ENCODE measurements around the gene PPP5C.

Gene PPP5C

GRCh38 chr19:46330319-46330918 is 16.5 kb upstream of the PPP5C start:
- DNase-seq (ENCODE audit: low read depth in 3 of 3) = no peak

DNA sequence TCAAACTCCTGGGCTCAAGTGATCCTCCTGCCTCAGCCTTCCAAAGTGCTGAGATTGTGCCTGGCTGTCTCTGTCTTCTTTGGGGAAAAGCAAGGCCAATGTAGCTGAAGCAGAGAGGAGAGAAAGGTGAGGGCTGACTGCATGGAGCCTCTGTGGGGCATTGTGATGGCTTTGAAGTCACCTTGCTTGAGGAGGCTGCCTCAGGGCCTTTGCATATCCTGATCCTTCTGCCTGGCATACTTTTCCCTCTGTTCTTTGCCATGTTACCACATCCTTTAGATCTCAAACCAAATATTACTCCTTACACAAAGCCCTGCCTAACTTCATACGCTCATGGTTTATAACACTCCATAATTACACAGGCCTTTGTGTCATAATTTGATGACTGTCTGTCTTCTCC is 9.4 kb upstream of the PPP5C start:
- DNase-seq (ENCODE audit: low read depth in 3 of 3) = no peak

DNA sequence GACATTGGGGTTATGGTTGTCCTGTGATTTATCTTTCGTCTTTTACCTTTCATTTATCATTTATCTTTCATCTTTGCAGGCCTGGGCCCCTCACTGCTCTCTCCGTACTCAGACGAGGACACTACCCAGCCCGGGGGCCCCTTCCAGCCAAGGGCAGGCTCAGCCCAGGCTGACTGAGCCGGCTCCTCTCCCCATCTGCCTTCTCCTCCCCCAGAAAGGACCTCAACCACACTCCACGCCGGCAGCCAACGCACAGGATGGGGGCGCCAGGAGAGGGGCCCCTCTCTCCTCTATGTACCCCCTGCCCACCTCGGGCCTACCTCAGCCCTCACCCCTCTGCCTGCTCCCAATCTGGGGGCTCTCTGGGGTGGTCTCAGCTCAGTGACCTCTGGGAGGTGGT is 7.4 kb upstream of the PPP5C start:
- DNase-seq (ENCODE audit: low read depth in 3 of 3) = no peak

DNA sequence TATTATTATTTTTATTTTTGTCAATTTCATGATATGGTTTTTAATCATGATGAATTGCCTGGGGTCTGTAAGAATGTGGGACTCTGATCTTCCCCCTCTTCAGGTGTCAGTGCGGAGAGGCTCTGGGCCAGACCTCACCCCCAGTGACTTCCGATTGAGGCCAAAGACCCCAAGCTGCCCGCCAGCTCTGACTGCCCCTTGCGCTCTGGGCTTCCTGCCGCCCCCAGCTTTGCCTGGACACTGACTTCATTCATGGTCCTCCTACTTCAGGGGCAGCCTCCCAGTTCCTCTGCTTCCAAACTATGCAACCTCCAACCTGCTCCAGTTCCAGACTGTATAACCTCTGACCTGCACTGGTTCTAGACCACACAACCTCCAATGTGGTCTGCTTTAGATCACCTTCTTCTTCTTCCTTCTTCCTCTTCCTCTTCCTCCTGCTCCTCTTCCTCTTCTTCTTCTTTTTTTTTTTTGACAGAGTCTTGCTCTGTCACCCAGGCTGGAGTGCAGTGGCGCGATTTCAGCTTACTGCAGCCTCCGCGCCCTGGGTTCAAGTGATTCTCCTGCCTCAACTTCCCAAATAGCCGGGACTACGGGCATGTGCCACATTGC is 6.7 kb upstream of the PPP5C start:
- DNase-seq (ENCODE audit: low read depth in 3 of 3) = no peak

DNA sequence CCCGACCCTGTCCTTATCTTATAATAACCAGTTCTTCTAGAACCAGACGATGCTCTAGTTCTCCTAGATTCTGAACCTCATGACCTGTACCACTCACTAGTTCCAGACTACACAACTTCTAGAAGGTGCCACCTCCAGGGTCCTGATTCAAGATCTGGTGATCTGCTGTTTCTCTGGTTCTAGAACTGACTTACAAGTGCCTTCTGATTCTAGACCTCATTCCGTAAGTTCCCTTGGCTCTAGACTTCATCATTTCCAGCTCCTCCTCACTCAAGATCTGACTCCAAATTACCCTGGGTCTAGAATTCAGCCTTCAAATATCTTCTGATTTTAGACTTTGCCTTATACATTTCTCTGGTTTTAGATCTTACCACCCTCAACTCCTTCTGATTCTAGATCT is 5.0 kb upstream of the PPP5C start:
- DNase-seq (ENCODE audit: low read depth in 3 of 3) = no peak

DNA sequence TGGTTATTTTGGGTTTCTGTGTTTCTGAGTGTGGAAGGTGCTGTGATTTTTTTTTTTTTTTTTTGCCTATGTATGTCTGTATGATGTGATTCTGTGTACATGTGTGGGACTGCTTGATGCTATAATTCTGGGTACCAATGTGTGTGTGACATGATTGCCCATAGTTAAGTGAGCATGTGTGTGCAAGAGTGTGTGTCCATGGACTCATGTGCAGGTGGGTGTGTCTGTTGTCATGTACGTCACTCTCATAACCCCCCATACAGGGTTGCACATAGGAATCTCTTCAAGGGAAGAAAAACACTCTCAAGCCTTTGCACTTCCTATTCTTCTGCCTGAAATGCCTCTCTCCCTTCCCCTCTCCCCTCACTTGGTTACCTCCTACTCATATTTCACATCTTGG is 2.5 kb upstream of the PPP5C start:
- DNase-seq (ENCODE audit: low read depth in 3 of 3) = no peak

DNA sequence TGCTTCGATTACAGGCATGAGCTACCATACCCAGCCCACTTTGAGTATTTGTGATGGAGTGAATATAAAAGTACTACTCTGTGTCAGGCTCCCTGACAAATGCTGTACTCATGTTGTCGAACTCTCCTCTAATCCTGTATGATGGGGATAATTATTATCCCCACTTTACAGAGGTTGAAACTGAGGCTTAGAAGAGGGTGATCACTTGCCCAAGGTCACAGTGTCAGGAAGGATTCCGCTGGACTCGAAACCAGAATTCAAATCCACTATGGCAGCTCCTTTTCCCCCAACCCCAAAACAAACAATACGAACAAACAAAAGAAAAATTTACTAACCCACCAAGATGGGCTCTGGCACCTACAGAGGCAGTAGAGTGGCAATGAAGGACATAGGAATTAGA is 1.7 kb upstream of the PPP5C start:
- no peak for DNase-seq (ENCODE audit: low read depth in 3 of 3)

DNA sequence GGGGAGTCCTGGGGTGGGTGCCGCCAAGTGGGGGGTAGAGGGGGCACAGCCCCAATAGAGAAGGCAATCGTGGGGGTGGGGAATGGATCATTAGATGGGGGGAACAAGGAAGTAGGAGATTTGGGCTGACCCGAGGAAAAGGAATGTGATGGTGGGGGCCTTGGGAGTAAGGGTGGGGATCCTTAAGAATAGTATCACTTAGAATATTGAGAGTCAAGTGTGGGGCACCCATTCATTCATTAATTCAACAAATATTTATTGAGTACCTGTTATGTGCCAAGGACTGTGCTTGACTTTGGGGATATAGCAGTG is 641 bp downstream of the PPP5C start:
- DNase-seq (ENCODE audit: low read depth in 3 of 3) = no peak

- no peak for DNase-seq (ENCODE audit: low read depth in 3 of 3)
Observed at GRCh38 chr19:46347985-46348384, 1.1 kb downstream of the PPP5C start.

DNA sequence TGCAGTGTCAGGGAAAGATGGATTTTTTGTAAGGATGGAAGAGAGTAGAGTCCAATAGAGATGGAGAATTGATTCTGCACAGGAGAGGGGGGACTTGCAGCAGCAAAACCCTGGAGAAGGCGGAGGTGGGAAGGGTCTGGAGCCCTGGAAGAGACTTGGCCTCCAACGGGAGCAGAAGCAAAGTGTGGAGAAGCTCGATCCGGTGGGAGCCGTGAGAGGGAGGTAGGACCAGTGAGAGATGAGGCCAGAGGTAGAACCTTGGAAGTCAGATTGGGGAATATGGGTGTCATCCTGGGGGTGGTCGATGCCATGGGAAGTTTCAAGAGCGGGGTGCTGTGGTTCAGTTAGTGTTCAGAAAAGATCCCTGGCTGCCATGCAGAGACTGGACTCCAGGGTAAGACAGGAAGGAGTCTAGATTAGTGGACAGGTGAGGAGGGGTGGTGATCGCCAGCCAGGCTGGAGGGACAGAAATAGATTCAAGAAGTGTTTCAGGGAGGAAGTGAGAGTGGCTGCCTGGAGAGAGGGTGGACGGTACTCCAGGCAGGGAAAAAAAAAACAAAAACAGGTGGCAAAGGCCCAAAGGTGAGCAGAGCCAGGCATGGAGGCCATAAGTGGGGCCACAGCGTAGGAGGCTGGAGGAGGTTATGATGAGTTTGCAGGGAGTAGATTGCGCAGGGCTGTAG is 2.6 kb downstream of the PPP5C start:
- no peak for DNase-seq (ENCODE audit: low read depth in 3 of 3)

- no peak for DNase-seq (ENCODE audit: low read depth in 3 of 3)
Observed at GRCh38 chr19:46350029-46350757, 3.3 kb downstream of the PPP5C start.

GRCh38 chr19:46350758-46351159 is 3.9 kb downstream of the PPP5C start:
- no peak for DNase-seq (ENCODE audit: low read depth in 3 of 3)

DNA sequence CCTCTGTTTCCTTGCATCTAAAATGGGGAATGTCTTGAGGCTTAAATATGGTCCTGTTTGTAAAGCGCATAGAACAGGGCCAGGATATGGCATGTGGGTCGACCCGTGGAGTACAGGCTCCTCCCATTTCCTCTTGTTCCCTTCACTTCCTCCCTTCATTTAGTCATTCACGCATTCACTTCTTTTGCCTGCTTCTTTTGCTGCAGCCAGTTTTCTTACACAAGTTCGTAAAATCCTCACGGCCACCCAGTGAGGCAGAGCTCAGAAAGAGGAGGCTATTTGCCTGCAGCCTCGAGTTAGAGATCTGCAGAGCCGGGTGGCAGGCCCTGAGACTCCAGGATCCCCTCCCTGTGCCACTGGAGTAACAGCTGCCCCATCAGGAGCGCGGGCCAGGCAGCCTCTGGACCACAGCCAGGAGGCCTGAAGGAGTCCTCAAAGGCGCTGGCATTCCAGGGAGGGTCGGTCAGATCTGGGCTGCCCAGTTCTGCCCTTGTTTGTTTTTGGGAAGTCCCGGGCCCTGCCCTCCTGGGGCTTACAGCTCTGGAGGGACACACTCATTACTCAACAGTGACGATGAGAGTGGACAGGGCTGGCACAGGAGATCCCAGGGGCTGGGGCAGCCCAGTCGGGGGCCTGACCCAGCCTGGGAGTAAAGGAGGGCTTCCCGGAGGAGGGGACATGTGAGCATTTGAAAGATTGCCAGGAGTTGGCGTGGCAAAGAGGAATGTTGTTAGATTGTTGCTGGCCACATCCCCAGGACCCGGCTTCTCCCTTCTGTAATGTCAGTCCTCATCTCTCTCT is 4.6 kb downstream of the PPP5C start:
- no peak for DNase-seq (ENCODE audit: low read depth in 3 of 3)

DNA sequence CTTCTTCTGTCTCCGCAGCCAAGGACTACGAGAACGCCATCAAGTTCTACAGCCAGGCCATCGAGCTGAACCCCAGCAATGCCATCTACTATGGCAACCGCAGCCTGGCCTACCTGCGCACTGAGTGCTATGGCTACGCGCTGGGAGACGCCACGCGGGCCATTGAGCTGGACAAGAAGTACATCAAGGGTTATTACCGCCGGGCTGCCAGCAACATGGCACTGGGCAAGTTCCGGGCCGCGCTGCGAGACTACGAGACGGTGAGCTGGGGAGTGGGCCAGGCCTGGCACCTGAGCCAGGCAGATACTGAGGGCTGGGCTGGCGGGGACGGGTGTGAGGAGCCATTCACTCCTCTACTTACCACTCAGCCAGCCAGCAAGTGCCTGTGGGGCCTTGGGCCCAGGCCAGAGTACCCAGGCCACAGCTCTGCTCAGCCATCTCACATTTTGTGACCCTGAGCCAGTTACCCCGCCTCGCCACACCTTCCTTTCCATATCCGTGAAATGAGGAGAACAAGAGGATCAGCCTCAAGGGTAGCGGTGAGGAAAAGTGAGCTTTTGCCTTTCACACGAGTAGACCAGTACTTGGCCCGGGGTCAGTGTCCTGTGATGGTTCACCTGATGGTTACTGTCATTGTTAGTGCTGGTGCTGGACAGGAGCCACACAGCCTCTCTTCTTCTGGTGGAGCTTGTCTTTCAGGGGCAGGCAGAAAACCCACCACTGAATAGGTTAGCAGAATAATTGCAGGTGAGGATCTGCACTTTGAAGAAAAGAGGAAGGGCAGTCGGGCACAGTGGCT is 7.0 kb downstream of the PPP5C start:
- no peak for DNase-seq (ENCODE audit: low read depth in 3 of 3)

- DNase-seq (ENCODE audit: low read depth in 3 of 3) = peak in 1 of 3 donors; percentile 18
Observed at GRCh38 chr19:46355234-46356148, 8.6 kb downstream of the PPP5C start.

GRCh38 chr19:46356149-46357055 is 9.5 kb downstream of the PPP5C start:
- DNase-seq (ENCODE audit: low read depth in 3 of 3) = no peak

GRCh38 chr19:46357846-46358583 is 11.1 kb downstream of the PPP5C start:
- no peak for DNase-seq (ENCODE audit: low read depth in 3 of 3)

- DNase-seq (ENCODE audit: low read depth in 3 of 3) = no peak
Observed at GRCh38 chr19:46361915-46362314, 15.0 kb downstream of the PPP5C start.

All from stimulated activated CD4-positive, alpha-beta T cell treated with anti-CD3 and anti-CD28 coated beads, TNF-alpha, amount 100 ng/mL, for 48 hours (primary cell).